ENCODE data around the gene UBXN10. TPM values are rescaled to one million over a fixed set of nuclear protein-coding genes. Genes with fewer than 3 reads are reported as not detected.

Gene UBXN10
- total RNA-seq, 4 donors from 2014 or later, result 1.2 to 11.3 (median 3.3) TPM

DNA sequence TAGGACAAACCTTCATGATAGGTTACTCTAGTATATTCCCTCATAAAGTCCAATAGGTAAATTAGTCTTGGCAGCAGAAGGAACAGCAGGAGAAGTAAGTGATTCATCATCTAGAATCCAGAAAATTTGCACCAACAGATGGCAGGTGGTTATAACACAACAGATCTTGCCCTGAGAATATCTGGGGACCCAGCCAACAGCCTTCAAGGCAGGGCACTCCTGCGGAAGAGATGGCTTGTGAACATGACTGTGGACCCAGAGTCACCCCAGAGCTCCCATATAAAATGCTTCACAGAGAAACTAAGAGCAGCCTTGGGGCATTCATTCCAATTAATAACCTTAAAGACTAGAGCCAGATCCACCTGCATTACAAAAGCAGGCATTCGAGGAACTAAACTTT, 8.3 kb downstream of the UBXN10 start:
- Histone ChIP-seq H3K9me3 (no peaks in the 10 kb centered on the region), H3K4me3 (no peak overlapping the region), H3K4me1 (no peaks in the 10 kb centered on the region), H3K36me3 (no peaks in the 10 kb centered on the region), H3K27me3 (no peaks in the 10 kb centered on the region), H3K27ac (no peak overlapping the region)
- intact Hi-C loops (cut with DNase I; ENCODE audit: low total_unique reads), result no loop called here
- TF ChIP-seq, protein P1, sequence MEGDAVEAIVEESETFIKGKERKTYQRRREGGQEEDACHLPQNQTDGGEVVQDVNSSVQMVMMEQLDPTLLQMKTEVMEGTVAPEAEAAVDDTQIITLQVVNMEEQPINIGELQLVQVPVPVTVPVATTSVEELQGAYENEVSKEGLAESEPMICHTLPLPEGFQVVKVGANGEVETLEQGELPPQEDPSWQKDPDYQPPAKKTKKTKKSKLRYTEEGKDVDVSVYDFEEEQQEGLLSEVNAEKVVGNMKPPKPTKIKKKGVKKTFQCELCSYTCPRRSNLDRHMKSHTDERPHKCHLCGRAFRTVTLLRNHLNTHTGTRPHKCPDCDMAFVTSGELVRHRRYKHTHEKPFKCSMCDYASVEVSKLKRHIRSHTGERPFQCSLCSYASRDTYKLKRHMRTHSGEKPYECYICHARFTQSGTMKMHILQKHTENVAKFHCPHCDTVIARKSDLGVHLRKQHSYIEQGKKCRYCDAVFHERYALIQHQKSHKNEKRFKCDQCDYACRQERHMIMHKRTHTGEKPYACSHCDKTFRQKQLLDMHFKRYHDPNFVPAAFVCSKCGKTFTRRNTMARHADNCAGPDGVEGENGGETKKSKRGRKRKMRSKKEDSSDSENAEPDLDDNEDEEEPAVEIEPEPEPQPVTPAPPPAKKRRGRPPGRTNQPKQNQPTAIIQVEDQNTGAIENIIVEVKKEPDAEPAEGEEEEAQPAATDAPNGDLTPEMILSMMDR (IDR thresholded peaks at IDR 0.05), result no peak
- TF ChIP-seq POLR2A (IDR thresholded peaks at IDR 0.05), result no peak
- DNase-seq, result no peak

DNA sequence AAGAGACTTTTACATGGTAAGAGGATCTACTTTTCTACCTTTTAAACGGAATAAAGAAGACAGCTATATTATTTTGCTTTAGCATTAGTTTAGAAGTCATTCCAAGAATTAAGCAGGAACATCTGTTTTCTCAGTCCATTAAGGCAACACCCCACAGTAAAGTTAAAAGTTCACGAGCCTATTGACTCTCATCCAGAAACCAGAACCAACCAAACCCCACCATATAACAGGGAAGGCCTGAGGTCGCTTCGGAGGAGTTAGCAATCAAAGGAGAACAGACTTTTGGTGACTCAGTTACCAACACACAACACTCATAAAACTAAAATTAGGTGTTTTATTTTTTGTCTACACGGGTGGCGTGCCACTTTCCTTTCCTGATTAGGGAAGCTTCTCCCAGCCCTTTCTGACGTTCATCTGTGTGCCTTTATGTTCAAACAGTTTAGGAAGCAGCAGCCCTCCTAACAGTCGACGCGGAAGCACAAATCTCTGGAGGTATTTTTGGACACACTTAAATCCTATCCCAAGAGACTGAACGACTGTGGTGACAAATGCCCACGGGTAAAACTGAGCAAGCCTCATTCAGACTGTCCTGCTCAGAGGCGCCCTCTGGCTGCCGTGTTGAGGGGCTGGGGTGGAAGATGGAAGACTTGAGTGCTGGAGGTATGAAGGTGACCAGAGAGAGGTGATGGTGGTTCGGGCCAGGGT, 9.0 kb downstream of the UBXN10 start:
- intact Hi-C loops (cut with DNase I; ENCODE audit: low total_unique reads), result no loop called here
- H3K36me3 ChIP-seq, result no peaks in the 10 kb centered on the region
- H3K27me3 ChIP-seq, result no peaks in the 10 kb centered on the region
- H3K9me3 ChIP-seq, result no peaks in the 10 kb centered on the region
- DNase-seq, result peak; percentile 26 to 28
- H3K4me1 ChIP-seq, result no peaks in the 10 kb centered on the region
- H3K4me3 ChIP-seq, result no peak overlapping the region
- H3K27ac ChIP-seq, result no peak overlapping the region
- no peak for TF ChIP-seq POLR2A (IDR thresholded peaks at IDR 0.05)
- TF ChIP-seq, protein P1 (IDR thresholded peaks at IDR 0.05), result peak; percentile 46 to 56 (median 51)

DNA sequence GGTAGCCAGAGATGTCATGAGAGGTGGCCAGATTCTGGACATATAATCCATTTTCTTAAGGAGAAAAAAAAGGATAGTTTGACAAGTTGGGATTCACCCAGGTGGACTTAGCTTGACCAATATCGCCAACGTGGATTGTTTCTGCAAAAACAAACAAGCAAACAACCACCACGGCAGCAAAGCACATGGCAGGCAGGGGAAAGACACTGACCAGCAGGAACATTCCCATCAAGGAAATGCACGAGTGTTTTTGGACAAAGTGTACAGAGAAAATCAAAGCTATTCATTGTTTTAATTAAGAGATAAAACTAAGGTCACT, 9.5 kb downstream of the UBXN10 start:
- H3K27ac ChIP-seq, result no peak overlapping the region
- H3K27me3 ChIP-seq, result no peaks in the 10 kb centered on the region
- H3K9me3 ChIP-seq, result no peaks in the 10 kb centered on the region
- TF ChIP-seq, protein P1 (IDR thresholded peaks at IDR 0.05), result no peak
- no peak for TF ChIP-seq POLR2A (IDR thresholded peaks at IDR 0.05)
- H3K4me1 ChIP-seq, result no peaks in the 10 kb centered on the region
- intact Hi-C loops (cut with DNase I; ENCODE audit: low total_unique reads), result no loop called here
- no peak overlapping the region for H3K4me3 ChIP-seq
- no peak for DNase-seq
- H3K36me3 ChIP-seq, result no peaks in the 10 kb centered on the region

DNA sequence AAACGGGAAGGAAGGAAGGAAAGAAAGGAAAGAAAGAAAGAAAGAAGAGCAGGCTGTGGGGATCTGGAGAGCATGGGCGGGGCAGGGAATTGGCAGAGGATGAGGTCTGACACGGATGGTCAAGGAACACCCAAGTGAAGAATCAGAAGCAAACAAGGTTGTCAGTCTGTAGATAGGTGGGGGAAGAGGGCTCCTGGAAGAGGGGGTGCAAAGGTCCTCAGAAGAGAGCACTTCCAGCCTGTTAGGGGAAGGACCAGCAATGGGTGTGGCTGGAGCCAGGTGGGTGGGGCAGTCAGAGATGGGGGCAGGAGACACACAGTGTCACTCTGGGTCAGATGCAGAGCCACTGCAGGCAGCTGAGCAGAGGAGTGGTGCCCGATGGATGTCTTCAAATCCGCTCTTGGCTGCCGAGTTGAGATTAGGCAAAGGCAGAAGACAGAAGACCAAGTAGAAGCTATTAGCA, 11.5 kb downstream of the UBXN10 start:
- no peak for TF ChIP-seq POLR2A (IDR thresholded peaks at IDR 0.05)
- TF ChIP-seq, protein P1 (IDR thresholded peaks at IDR 0.05), result no peak
- H3K27me3 ChIP-seq, result no peaks in the 10 kb centered on the region
- intact Hi-C loops (cut with DNase I; ENCODE audit: low total_unique reads), result no loop called here

DNA sequence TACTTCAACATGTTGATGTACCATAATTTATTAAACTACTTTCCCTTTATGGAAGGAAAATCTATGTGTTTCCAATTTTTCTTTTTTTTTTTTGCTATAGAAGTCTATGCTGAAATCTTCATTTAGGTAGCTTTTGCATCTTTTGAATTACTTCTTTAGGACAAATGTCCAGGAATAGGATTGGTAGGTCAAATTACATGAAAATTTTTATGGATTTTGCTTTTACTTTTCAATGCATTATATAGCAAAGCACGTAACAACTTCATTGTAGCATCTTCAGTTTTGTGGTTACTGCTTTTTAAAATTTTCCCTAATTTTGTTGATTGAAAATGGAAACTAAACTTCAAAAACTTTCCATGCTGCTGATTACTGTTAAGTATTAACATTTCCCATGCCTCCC, 12.4 kb downstream of the UBXN10 start:
- Histone ChIP-seq H3K36me3 (no peaks in the 10 kb centered on the region), H3K4me1 (no peaks in the 10 kb centered on the region), H3K27ac (no peak overlapping the region), H3K27me3 (no peaks in the 10 kb centered on the region), H3K4me3 (no peak overlapping the region), H3K9me3 (no peaks in the 10 kb centered on the region)
- no peak for DNase-seq
- intact Hi-C loops (cut with DNase I; ENCODE audit: low total_unique reads), result no loop called here
- TF ChIP-seq POLR2A (IDR thresholded peaks at IDR 0.05), result no peak
- TF ChIP-seq, protein P1 (IDR thresholded peaks at IDR 0.05), result no peak

More for the DNA sequence above, 11.5 kb downstream of the UBXN10 start:
- Histone ChIP-seq H3K27ac (no peak overlapping the region), H3K36me3 (no peaks in the 10 kb centered on the region), H3K4me3 (no peak overlapping the region), H3K9me3 (no peaks in the 10 kb centered on the region), H3K4me1 (no peaks in the 10 kb centered on the region)
- no peak for DNase-seq

All from uterus (tissue), 4 donors.